GM12864 (cell line): Measurements from ENCODE around the gene GJB6.

Source experiments
- DNase-seq: peaks from one replicate; pipeline ENCODE4 v3.0.0-alpha.2; 2011; ENCODE audit warnings: low read depth
- H3K4me3 ChIP-seq: 2 replicates; pipeline ENCODE4 v1.5.1; 2011; ENCODE audit warnings: mild to moderate bottlenecking, low read depth, low read length, control low read depth
- CTCF ChIP-seq: IDR thresholded peaks from 2 replicates; pipeline ENCODE4 v1.5.1; 2011; ENCODE audit warnings: low read depth, mild to moderate bottlenecking, moderate library complexity, low read length, control low read depth, inconsistent platforms; ENCODE audit errors: missing control alignments

The GJB6 gene

DNA sequence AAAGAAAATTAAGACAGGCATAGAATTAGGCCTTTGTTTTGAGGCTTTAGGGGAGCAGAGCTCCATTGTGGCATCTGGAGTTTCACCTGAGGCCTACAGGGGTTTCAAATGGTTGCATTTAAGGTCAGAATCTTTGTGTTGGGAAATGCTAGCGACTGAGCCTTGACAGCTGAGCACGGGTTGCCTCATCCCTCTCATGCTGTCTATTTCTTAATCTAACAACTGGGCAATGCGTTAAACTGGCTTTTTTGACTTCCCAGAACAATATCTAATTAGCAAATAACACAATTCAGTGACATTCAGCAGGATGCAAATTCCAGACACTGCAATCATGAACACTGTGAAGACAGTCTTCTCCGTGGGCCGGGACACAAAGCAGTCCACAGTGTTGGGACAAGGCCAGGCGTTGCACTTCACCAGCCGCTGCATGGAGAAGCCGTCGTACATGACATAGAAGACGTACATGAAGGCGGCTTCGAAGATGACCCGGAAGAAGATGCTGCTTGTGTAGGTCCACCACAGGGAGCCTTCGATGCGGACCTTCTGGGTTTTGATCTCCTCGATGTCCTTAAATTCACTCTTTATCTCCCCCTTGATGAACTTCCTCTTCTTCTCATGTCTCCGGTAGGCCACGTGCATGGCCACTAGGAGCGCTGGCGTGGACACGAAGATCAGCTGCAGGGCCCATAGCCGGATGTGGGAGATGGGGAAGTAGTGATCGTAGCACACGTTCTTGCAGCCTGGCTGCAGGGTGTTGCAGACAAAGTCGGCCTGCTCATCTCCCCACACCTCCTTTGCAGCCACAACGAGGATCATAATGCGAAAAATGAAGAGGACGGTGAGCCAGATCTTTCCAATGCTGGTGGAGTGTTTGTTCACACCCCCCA, 43.2 kb downstream of the GJB6 start:
- DNase-seq = no peak
- H3K4me3 ChIP-seq = no peak overlapping the region
- peak; percentile 39 for TF ChIP-seq CTCF

DNA sequence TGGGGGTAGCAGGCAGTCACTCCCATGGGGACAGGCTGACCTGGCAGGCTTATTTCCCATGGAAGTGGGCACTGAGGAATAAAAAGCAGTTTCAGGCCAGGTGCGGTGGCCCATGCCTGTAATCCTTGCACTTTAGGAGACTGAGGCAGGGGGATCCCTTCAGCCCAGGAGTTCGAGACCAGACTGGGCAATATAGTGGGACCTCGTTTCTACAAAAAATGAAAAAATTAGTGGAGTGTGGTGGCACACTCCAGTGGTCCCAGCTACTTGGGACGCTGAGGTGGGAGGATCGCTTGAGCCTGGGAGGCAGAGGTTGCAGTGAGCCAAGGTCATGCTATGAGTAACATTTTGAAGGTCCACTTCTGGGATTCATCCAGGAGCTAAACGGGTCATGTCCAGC, 45.3 kb downstream of the GJB6 start:
- DNase-seq = no peak
- no peak for TF ChIP-seq CTCF
- no peak overlapping the region for H3K4me3 ChIP-seq

DNA sequence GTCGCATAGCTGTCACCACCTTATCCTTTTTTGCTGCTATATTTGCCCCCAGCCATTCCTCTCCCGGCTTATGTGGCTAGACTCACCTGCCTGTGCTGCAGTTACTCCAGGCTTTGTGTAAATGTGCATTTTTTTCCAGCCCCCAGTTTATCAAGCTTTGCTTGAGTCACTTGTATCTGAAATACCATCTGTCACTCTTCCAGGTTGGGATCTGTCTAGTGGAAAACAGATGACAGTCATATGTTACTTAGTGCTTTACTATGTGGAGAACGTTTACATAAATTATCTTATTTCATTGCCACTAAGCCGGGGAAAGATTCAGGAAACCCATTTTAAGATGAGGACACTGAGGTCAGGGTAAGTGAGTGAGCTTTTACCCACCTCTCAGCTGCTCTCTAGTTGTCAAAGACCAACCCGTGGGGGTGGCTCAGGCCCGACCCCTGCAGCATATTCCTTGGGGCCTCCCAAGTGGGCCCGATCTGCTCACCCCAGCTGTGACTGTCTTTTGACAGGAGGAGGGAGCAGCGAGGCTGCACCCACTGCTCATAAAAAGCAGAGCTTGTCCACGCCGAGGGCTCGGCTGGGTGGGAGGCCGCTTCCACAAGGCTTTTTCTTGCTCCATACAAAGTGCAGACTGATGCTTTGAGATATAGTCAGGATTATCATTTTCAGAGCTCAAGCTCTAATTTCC, 46.6 kb downstream of the GJB6 start:
- no peak for DNase-seq
- no peak for TF ChIP-seq CTCF
- no peak overlapping the region for H3K4me3 ChIP-seq

DNA sequence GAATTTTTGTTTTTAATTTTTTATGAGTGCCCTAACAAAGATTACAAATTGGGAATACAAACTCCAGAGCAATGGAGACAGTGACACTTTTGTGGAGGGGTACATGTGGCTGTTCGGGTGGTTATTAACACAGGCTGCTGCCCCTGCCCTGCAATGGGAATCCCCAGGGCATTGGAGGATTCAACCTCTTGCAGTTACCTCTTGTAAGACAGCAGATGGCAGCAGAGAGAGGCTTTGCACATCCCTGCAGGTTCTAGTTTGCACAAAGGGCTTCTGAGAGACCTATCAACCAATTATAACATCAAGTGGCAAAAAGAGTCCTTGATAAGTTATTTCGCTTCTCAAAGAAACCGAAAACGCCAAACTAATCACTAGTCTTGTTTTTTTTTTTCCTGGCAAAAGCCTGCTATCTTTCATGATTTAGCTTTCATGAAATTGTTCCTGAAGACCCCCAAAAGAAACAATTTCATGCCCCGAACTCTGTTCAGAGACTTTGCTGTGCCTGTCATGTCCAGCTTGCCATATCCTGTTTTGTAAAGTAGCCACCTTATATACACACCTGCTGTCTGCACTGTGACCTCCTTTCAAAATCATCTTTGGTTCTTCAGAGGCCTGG, 49.8 kb downstream of the GJB6 start:
- no peak overlapping the region for H3K4me3 ChIP-seq
- peak; percentile 41 for DNase-seq
- TF ChIP-seq CTCF = peak; percentile 89

- TF ChIP-seq CTCF = no peak
- no peak overlapping the region for H3K4me3 ChIP-seq
- DNase-seq = no peak
These were observed 50.9 kb downstream of the GJB6 start for GRCh38 chr13:20181188-20181587.

GRCh38 chr13:20178156-20178555, 54.0 kb downstream of the GJB6 start:
- H3K4me3 ChIP-seq = no peak overlapping the region
- DNase-seq = no peak
- TF ChIP-seq CTCF = no peak
